Kidney epithelial cell (primary cell): ENCODE data around the gene AP1B1. TPM values are rescaled to one million over a fixed set of nuclear protein-coding genes. Genes with fewer than 3 reads are reported as not detected.

Experiments used
- DNase-seq: peaks from one replicate; pipeline ENCODE4 v3.0.0-alpha.2; 2010; ENCODE audit warnings: low read depth
- H3K27me3 ChIP-seq: 2 replicates; pipeline ENCODE4 v1.6.0; 2011; ENCODE audit warnings: low read length; ENCODE audit not compliant: control insufficient read depth, insufficient read depth
- H3K36me3 ChIP-seq: 2 replicates; pipeline ENCODE4 v1.5.1; 2011; ENCODE audit warnings: low read length; ENCODE audit not compliant: control insufficient read depth, insufficient read depth
- H3K4me3 ChIP-seq: 2 replicates; pipeline ENCODE4 v1.5.1; 2011; ENCODE audit warnings: low read depth, mild to moderate bottlenecking, control low read depth, low read length
- total RNA-seq: library from RNA; depleted of rRNA; stranded (reverse); fragments of >200 nt; gene quantifications from 2 replicates; pipeline ENCODE4 v1.2.3, GENCODE V29; 2015
- TF ChIP-seq, protein P1 (sequence below): IDR thresholded peaks from 2 replicates; pipeline ENCODE4 v1.5.1; 2011; ENCODE audit warnings: mild to moderate bottlenecking, moderate library complexity, low read length, control low read depth, inconsistent platforms; ENCODE audit not compliant: insufficient read depth, poor library complexity, severe bottlenecking

Gene AP1B1
- total RNA-seq, 1 donor from 2014 or later = 65.2 TPM

DNA sequence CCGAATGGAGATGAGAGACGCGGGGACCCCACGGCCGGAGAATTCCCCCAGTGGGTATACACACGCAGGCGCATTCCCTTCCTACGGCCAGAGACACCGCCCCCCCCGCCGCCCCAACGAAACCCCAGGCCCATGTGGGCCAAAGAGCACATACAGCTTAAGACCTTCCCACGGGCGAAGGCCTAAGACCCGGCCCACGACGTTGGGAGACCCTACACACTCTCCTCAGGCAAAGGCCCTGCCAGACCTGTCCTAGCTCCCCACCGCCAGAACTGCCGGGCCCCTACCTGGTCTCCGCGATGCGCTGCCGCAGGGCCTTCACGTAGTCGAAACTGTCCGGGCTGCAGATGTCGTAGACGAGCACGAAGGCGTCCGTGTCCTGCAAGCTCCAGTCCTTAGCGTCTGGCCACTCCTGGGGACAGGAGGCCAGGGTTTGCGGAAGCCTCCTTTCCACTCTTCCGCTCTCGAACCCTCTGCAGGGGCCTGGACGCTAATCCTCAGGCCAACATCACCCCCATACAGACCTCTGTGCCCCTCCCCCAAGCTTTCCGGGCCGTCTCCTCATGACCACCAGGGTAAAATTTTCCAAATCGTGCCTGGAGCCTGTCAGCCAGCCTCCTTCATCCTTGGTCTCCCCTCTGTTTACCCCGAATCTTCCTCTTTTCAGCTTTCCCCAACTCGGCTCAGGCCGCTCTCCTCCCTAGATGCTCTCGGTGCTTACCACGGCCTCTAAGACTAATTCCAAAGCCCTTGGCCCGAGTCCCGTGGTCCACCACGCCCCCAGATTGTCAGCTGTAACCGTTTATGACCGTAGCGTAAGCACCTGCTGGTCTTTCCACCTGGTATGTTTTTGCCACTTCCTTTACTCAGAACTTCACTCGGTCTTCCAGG lies 74.5 kb downstream of the AP1B1 start:
- no peak for DNase-seq
- no peak overlapping the region for H3K4me3 ChIP-seq
- TF ChIP-seq, protein P1, sequence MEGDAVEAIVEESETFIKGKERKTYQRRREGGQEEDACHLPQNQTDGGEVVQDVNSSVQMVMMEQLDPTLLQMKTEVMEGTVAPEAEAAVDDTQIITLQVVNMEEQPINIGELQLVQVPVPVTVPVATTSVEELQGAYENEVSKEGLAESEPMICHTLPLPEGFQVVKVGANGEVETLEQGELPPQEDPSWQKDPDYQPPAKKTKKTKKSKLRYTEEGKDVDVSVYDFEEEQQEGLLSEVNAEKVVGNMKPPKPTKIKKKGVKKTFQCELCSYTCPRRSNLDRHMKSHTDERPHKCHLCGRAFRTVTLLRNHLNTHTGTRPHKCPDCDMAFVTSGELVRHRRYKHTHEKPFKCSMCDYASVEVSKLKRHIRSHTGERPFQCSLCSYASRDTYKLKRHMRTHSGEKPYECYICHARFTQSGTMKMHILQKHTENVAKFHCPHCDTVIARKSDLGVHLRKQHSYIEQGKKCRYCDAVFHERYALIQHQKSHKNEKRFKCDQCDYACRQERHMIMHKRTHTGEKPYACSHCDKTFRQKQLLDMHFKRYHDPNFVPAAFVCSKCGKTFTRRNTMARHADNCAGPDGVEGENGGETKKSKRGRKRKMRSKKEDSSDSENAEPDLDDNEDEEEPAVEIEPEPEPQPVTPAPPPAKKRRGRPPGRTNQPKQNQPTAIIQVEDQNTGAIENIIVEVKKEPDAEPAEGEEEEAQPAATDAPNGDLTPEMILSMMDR = no peak
- H3K36me3 ChIP-seq = no peaks in the 10 kb centered on the region
- peaks cover 41% of the 10 kb centered on the region for H3K27me3 ChIP-seq

DNA sequence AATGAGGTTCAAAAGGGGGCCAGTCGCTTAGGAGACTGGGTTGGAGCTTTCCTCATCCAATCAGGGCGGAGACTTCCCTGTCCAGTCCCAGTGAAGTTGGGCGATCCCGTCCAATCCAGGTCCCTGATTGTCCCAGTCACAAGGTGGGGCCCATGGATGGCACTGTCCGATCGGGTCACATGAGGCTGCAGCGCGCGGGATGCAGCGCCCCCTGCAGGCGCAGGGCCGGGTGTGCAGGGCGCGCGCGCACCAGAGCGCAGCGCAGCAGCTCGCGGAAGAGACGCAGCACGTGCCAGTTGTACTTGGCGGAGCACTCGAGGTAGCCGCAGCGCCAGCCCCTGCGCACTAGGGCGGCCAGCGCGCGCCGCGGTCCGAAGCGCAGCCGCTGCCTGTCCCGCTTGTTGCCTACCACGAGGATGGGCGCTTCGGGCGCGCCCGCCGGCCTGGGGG lies 75.2 kb downstream of the AP1B1 start:
- Histone ChIP-seq H3K36me3 (no peaks in the 10 kb centered on the region), H3K27me3 (peaks cover 41% of the 10 kb centered on the region), H3K4me3 (no peak overlapping the region)
- DNase-seq = no peak
- TF ChIP-seq, protein P1 = peak; percentile 63

DNA sequence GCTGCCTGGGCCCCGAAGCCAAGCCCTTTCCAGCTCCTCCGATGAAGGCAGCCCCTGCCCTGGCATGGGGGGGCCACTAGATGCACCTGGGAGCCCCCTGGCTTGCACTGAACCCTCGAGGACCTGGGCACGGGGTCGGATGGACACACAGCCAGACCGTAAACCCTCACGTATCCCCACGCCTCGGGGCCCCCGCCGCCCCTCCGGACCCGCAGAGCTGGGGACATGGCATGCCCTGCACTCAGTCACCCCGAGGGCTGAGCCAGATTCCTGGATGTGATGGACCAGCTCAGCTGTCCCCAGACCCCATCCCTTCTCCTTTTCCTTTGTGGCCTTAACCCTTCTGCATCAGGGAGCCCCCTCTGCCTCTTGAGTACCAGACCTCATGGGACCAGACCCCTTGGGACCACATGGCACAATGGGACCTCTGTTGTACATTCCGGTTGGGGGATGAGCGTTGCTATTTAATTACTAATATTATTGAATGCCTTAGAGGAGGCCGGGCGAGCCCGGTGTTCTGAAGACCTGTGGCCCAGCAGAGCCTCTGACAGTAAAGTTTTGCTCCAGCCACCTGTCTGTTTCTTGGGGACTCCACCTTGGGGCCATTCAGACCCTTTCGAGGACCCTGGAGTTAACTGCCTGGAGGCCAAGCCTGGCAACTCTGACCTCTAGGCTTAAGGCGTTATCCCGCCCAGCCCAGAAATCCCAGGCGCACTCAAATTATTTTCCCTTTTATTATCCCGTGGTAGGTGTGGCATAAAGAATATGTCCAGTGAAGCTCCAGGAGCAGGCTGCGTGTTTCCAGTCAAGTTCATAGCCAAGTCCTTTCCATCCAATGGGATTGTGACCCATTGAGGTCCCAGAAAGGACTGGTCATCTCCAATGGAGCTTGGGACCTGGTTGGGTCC lies 75.9 kb downstream of the AP1B1 start:
- H3K27me3 ChIP-seq = peaks cover 41% of the 10 kb centered on the region
- DNase-seq = no peak
- TF ChIP-seq, protein P1 = no peak
- no peaks in the 10 kb centered on the region for H3K36me3 ChIP-seq
- no peak overlapping the region for H3K4me3 ChIP-seq

DNA sequence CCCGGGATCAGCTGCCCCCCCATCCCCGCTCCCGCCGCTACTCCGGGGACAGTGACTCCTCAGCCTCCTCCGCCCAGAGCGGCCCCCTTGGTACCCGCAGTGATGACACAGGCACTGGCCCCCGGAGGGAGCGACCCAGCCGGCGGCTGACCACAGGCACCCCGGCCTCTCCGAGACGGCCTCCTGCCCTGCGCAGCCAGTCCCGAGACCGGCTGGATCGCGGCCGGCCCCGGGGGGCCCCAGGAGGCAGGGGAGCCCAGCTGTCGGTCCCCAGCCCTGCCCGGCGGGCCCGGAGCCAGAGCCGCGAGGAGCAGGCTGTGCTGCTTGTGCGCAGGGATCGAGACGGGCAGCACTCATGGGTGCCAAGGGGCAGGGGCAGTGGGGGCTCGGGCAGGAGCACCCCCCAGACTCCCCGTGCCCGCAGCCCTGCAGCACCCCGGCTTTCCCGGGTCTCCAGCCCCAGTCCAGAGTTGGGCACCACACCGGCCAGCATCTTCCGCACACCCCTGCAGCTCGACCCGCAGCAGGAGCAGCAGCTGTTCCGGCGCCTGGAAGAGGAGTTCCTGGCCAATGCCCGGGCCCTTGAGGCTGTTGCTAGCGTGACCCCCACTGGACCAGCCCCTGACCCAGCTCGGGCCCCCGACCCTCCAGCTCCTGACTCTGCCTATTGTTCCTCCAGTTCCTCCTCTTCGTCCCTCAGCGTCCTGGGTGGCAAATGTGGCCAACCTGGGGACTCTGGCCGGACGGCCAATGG lies 76.7 kb downstream of the AP1B1 start:
- TF ChIP-seq, protein P1 = no peak
- Histone ChIP-seq H3K27me3 (peaks cover 37% of the 10 kb centered on the region), H3K36me3 (no peaks in the 10 kb centered on the region), H3K4me3 (no peak overlapping the region)
- DNase-seq = no peak

DNA sequence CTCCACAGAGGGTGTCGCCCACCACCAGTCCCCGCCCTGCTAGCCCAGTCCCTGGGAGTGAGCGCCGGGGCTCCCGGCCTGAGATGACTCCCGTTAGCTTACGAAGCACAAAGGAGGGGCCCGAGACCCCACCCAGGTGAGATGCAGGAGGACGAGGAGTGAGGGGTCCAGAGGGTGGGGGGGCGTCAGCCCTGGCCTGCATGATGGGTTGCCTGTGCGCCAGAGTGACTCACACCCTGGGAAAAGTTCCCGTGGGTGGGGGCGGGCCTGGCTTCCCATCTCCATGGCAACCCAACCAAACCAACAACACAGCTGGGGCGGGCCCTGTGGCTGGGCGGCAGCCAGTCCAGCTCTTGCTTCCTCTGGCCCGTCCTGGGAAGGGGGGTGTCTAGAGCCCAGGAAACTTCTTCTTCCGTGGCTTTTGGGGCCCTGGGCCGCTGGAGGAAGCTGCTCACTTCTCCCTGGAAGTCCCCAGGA lies 77.5 kb downstream of the AP1B1 start:
- TF ChIP-seq, protein P1 = no peak
- Histone ChIP-seq H3K27me3 (peaks cover 30% of the 10 kb centered on the region), H3K36me3 (no peaks in the 10 kb centered on the region), H3K4me3 (no peak overlapping the region)
- DNase-seq = peak; percentile 83
